Measurements from ENCODE around the gene SLC46A1. TPM values are rescaled to one million over a fixed set of nuclear protein-coding genes. Genes with fewer than 3 reads are reported as not detected.
"Not testable (repeated sequence)": the region's sequence is repeated elsewhere in the genome, so short reads cannot be mapped to it uniquely, and the experiment has no call there.

SLC46A1 gene
- total and polyA plus RNA-seq, 11 donors = 2.6 to 13.9 (median 4.6) TPM

- H3K27me3 ChIP-seq = peaks cover 0 to 15% (median 0%) of the 10 kb centered on the region in 9 donors
- no peak overlapping the region for H3K4me3 ChIP-seq
- intact Hi-C loops (cut with DNase I) = no loop called here
- no peak overlapping the region for H3K27ac ChIP-seq
- TF ChIP-seq POLR2A (IDR thresholded peaks at IDR 0.05) (no peak), CTCF (IDR thresholded peaks at IDR 0.05) (no peak)
- H3K9me3 ChIP-seq = peaks cover 0 to 8% (median 0%) of the 10 kb centered on the region in 12 donors
- WGBS, 4 donors = 82 to 90% (median 86%) methylated on average over 8 of the region's 8 CpGs
- no peak for ATAC-seq
- H3K36me3 ChIP-seq = no peaks in the 10 kb centered on the region
- H3K4me1 ChIP-seq = no peaks in the 10 kb centered on the region
- no peak for DNase-seq
Measured at GRCh38 chr17:28446716-28447395, 40.8 kb upstream of the SLC46A1 start.

GRCh38 chr17:28443901-28444638, 38.1 kb upstream of the SLC46A1 start:
- Histone ChIP-seq H3K27ac (no peak overlapping the region), H3K9me3 (peaks cover 0 to 3% (median 0%) of the 10 kb centered on the region in 12 donors), H3K36me3 (no peaks in the 10 kb centered on the region), H3K4me3 (no peak overlapping the region), H3K27me3 (peaks cover 0 to 19% (median 0%) of the 10 kb centered on the region in 9 donors), H3K4me1 (no peaks in the 10 kb centered on the region)
- 87 to 93% (median 89%) methylated on average over 9 of the region's 9 CpGs for WGBS, 4 donors
- no peak for DNase-seq
- no peak for TF ChIP-seq CTCF (IDR thresholded peaks at IDR 0.05)
- TF ChIP-seq POLR2A (IDR thresholded peaks at IDR 0.05) = no peak
- no peak for ATAC-seq
- intact Hi-C loops (cut with DNase I) = no loop called here

DNA sequence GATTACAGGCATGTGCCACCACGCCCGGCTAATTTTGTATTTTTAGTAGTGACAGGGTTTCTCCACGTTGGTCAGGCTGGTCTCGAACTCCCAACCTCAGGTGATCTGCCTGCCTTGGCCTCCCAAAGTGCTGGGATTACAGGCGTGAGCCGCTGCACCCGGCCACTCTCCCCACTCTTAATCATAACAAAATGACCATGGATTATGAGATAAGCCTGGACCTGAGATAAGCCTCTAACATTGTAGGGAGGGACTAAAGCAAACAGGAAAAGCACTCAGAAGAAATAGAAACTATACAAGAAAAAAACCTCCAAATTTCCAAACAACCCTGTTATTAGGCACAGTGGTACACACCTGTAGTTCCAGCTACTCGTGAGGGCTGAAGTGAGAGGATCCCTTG, 28.3 kb upstream of the SLC46A1 start:
- H3K9me3 ChIP-seq; intact Hi-C loops (cut with DNase I); H3K36me3 ChIP-seq; DNase-seq; H3K4me1 ChIP-seq; H3K4me3 ChIP-seq; ATAC-seq; H3K27ac ChIP-seq: not testable (repeated sequence)
- H3K27me3 ChIP-seq = peaks cover 0 to 12% (median 0%) of the 10 kb centered on the region in 9 donors
- WGBS, 4 donors = 66 to 74% (median 68%) methylated on average over 8 of the region's 8 CpGs

DNA sequence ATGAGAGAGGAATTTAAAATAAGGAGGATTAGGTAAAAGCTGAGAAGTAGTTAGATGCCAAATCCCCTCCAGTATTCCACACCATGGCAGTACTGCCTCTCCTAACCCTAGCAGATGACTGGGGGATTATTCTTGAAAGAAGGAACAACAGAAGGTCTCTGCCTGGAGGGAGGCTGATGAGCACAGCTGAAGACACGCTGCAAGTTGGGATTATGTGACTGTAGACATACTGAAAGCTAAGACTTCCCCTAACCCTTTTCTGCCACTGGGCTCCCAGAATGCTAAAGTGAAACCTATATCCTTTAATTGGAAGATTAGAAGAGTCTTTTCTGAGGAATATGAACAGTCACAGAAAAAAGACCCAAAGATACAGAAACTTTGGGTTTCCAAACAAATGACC, 27.7 kb upstream of the SLC46A1 start:
- no peak overlapping the region for H3K27ac ChIP-seq
- 47 to 70% (median 61%) methylated on average over 1 of the region's 1 CpG for WGBS, 4 donors
- intact Hi-C loops (cut with DNase I) = no loop called here
- no peaks in the 10 kb centered on the region for H3K9me3 ChIP-seq
- H3K4me1 ChIP-seq = no peaks in the 10 kb centered on the region
- ATAC-seq (no peak), DNase-seq (no peak)
- H3K4me3 ChIP-seq = no peak overlapping the region
- TF ChIP-seq CTCF (IDR thresholded peaks at IDR 0.05) = no peak
- TF ChIP-seq POLR2A (IDR thresholded peaks at IDR 0.05) = no peak
- H3K36me3 ChIP-seq = no peaks in the 10 kb centered on the region
- H3K27me3 ChIP-seq = peaks cover 0 to 12% (median 0%) of the 10 kb centered on the region in 9 donors

GRCh38 chr17:28427982-28428381, 22.0 kb upstream of the SLC46A1 start:
- H3K36me3 ChIP-seq; DNase-seq; H3K4me3 ChIP-seq; intact Hi-C loops (cut with DNase I); H3K27me3 ChIP-seq; ATAC-seq; H3K4me1 ChIP-seq; H3K9me3 ChIP-seq; H3K27ac ChIP-seq: not testable (repeated sequence)
- 88 to 97% (median 95%) methylated on average over 4 of the region's 4 CpGs for WGBS, 4 donors

All from heart left ventricle (tissue), 16 donors.